Endodermal cell (in vitro differentiated cells): Measurements from ENCODE around the gene ACTN1. TPM values are rescaled to one million over a fixed set of nuclear protein-coding genes. Genes with fewer than 3 reads are reported as not detected.

Experiments
- DNase-seq: peaks from one replicate; pipeline ENCODE4 v3.0.0-alpha.2; 2017
- H3K27ac ChIP-seq: 2 replicates; pipeline ENCODE4 v1.5.1; 2013; ENCODE audit warnings: mild to moderate bottlenecking, low read depth, low read length, moderate library complexity
- H3K27me3 ChIP-seq: 2 replicates; pipeline ENCODE4 v1.6.1; 2013; ENCODE audit warnings: mild to moderate bottlenecking, low read length, moderate library complexity; ENCODE audit not compliant: insufficient read depth, control insufficient read depth, poor library complexity, severe bottlenecking
- H3K36me3 ChIP-seq: 2 replicates; pipeline ENCODE4 v1.7.0; 2013; ENCODE audit warnings: mild to moderate bottlenecking, low read length, moderate library complexity; ENCODE audit not compliant: control insufficient read depth, insufficient read depth
- H3K4me1 ChIP-seq: one replicate; pipeline ENCODE4 v1.7.0; 2013; ENCODE audit warnings: low read length; ENCODE audit not compliant: control insufficient read depth, insufficient read depth
- H3K4me3 ChIP-seq: 2 replicates; pipeline ENCODE4 v1.5.1; 2013; ENCODE audit warnings: mild to moderate bottlenecking, low read length, moderate library complexity
- H3K9ac ChIP-seq: 2 replicates; pipeline ENCODE4 v1.6.1; 2013; ENCODE audit warnings: mild to moderate bottlenecking, low read length, moderate library complexity; ENCODE audit not compliant: poor library complexity, severe bottlenecking; ENCODE audit errors: extremely low read depth
- H3K9me3 ChIP-seq: 2 replicates; pipeline ENCODE4 v1.6.1; 2013; ENCODE audit warnings: mild to moderate bottlenecking, low read length, moderate library complexity; ENCODE audit not compliant: control insufficient read depth
- H3K27ac Mint-ChIP-seq: 2 replicates; pipeline ENCODE4 v1.8.0; 2020; ENCODE audit warnings: mixed read lengths
- H3K27me3 Mint-ChIP-seq: 2 replicates; pipeline ENCODE4 v1.8.0; 2021; ENCODE audit warnings: mild to moderate bottlenecking, mixed read lengths; ENCODE audit not compliant: insufficient read depth
- H3K36me3 Mint-ChIP-seq: 2 replicates; pipeline ENCODE4 v1.8.0; 2020; ENCODE audit warnings: low read depth, mixed read lengths
- H3K4me1 Mint-ChIP-seq: 2 replicates; pipeline ENCODE4 v1.8.0; 2020; ENCODE audit warnings: mixed read lengths
- H3K4me3 Mint-ChIP-seq: 2 replicates; pipeline ENCODE4 v1.8.0; 2020; ENCODE audit warnings: mild to moderate bottlenecking, moderate library complexity, mixed read lengths
- H3K9me3 Mint-ChIP-seq: 2 replicates; pipeline ENCODE4 v1.8.0; 2020; ENCODE audit warnings: mild to moderate bottlenecking, mixed read lengths
- CTCF ChIP-seq: fragments of 200-600 bp; sonication (generic); conservative IDR thresholded peaks from 2 replicates; pipeline ENCODE4 v1.5.0; 2021; ENCODE audit warnings: antibody characterized with exemption, mild to moderate bottlenecking
- WGBS, 2 experiments: methylation state at CpG; one replicate each; pipeline versions ENCODE4 v1.1.5 to v1.1.7; 2013; ENCODE audit warnings: missing lambda C conversion rate in 2 of 2, mixed read lengths in 1 of 2; ENCODE audit not compliant: insufficient coverage in 1 of 2, insufficient read length in 1 of 2; 5-methylcytosine and 5-hydroxymethylcytosine counted together
- total RNA-seq, 2 donors: library from RNA; stranded (reverse); fragmentation: NEBNext Ultra II Directional in 1 of 2; extraction: Animal tissue kit (Norgen Biotek cat#: 25700) in 1 of 2; gene quantifications; 2 replicates in 1 of 2; 3 replicates in 1 of 2; pipeline ENCODE4 v1.2.1, GENCODE V29; 2021

ACTN1 gene
- total RNA-seq, 2 donors from 2014 or later: 190 to 275 TPM

- H3K4me1 ChIP-seq: no peaks in the 10 kb centered on the region
- no peak overlapping the region for H3K27ac Mint-ChIP-seq
- no peaks in the 10 kb centered on the region for H3K4me1 Mint-ChIP-seq
- no peak overlapping the region for H3K9ac ChIP-seq
- peaks cover 79% of the 10 kb centered on the region for H3K36me3 Mint-ChIP-seq
- no peaks in the 10 kb centered on the region for H3K9me3 ChIP-seq
- H3K27me3 Mint-ChIP-seq: no peaks in the 10 kb centered on the region
- no peak for TF ChIP-seq CTCF
- no peak overlapping the region for H3K4me3 ChIP-seq
- H3K4me3 Mint-ChIP-seq: no peak overlapping the region
- no peak overlapping the region for H3K27ac ChIP-seq
- no peak for DNase-seq
- H3K36me3 ChIP-seq: peaks cover 93% of the 10 kb centered on the region
- no peaks in the 10 kb centered on the region for H3K27me3 ChIP-seq
- 97 to 99% methylated on average over 12 to 14 of the region's 14 CpGs for WGBS, 2 experiments
- no peaks in the 10 kb centered on the region for H3K9me3 Mint-ChIP-seq
These were observed 76.7 kb downstream of the ACTN1 start for GRCh38 chr14:68902357-68902756.

- no peak overlapping the region for H3K27ac Mint-ChIP-seq
- H3K4me3 ChIP-seq: no peak overlapping the region
- TF ChIP-seq CTCF: no peak
- no peaks in the 10 kb centered on the region for H3K4me1 ChIP-seq
- no peak overlapping the region for H3K27ac ChIP-seq
- no peaks in the 10 kb centered on the region for H3K9me3 ChIP-seq
- H3K36me3 ChIP-seq: peaks cover 97% of the 10 kb centered on the region
- no peak overlapping the region for H3K9ac ChIP-seq
- WGBS, 2 experiments: 100% methylated on average over 1 of the region's 1 CpG
- no peaks in the 10 kb centered on the region for H3K4me1 Mint-ChIP-seq
- H3K4me3 Mint-ChIP-seq: no peak overlapping the region
- H3K9me3 Mint-ChIP-seq: no peaks in the 10 kb centered on the region
- H3K36me3 Mint-ChIP-seq: peaks cover 83% of the 10 kb centered on the region
- no peaks in the 10 kb centered on the region for H3K27me3 ChIP-seq
- H3K27me3 Mint-ChIP-seq: no peaks in the 10 kb centered on the region
- no peak for DNase-seq
These were observed 80.0 kb downstream of the ACTN1 start for GRCh38 chr14:68899033-68899603.

- Mint-ChIP-seq H3K27ac (no peak overlapping the region), H3K27me3 (no peaks in the 10 kb centered on the region), H3K4me3 (no peak overlapping the region), H3K9me3 (no peaks in the 10 kb centered on the region), H3K36me3 (peaks cover 86% of the 10 kb centered on the region), H3K4me1 (no peaks in the 10 kb centered on the region)
- Histone ChIP-seq H3K27me3 (no peaks in the 10 kb centered on the region), H3K36me3 (peaks cover 97% of the 10 kb centered on the region), H3K9ac (no peak overlapping the region), H3K4me3 (no peak overlapping the region), H3K4me1 (no peaks in the 10 kb centered on the region), H3K27ac (no peak overlapping the region), H3K9me3 (no peaks in the 10 kb centered on the region)
- no peak for DNase-seq
- TF ChIP-seq CTCF: no peak
- WGBS, 2 experiments: 93 to 94% methylated on average over 5 to 11 of the region's 13 CpGs
These were observed 80.7 kb downstream of the ACTN1 start for GRCh38 chr14:68898248-68899032.
